ENCODE results near the gene CHRNA7.
"Not testable (repeated sequence)": the region's sequence is repeated elsewhere in the genome, so short reads cannot be mapped to it uniquely, and the experiment has no call there.

- not testable (repeated sequence) for TF ChIP-seq SUZ12 (IDR thresholded peaks at IDR 0.05; ENCODE audit: extremely low read depth, insufficient read depth, insufficient read length); ZNF274 (IDR thresholded peaks at IDR 0.05; ENCODE audit: low read depth, low read length); YY1 (IDR thresholded peaks at IDR 0.05; ENCODE audit: insufficient read depth, insufficient read length)
Measured at GRCh38 chr15:32153868-32154623, 123.7 kb downstream of the CHRNA7 start.

All from NT2/D1 (cell line).